Dedifferentiated amniotic fluid mesenchymal stem cell (primary cell): Measurements from ENCODE around the gene WASF2.
A peak's percentile ranks its signal among the peaks of the same experiment; 100 is the strongest.
"Not testable (repeated sequence)": the region's sequence is repeated elsewhere in the genome, so short reads cannot be mapped to it uniquely, and the experiment has no call there.

Source experiments
- DNase-seq: peaks from one replicate; pipeline ENCODE4 v3.0.0-alpha.2; 2016; ENCODE audit errors: extremely low spot score

Gene WASF2

DNA sequence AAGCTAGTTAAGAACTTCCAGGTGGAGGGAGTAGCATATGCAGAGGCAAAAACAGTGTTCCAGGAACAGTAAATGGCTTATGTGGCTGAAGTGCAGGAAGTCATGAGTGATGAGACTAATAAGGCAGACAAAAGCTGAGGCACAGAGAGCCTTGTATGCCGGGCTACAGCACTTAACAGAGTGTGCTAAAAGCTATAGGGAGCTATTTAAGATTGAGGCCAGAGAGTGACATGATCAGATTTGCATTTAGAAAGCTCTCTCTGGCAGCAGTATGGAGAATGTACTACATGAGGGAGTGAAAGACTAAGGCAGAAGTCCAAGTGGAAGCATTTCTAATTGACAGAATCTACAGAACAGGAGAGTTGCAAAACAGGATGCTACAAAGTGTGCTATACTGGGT lies 38.6 kb downstream of the WASF2 start:
- DNase-seq = no peak

GRCh38 chr1:27448982-27449381 lies 41.0 kb downstream of the WASF2 start:
- DNase-seq = no peak

DNA sequence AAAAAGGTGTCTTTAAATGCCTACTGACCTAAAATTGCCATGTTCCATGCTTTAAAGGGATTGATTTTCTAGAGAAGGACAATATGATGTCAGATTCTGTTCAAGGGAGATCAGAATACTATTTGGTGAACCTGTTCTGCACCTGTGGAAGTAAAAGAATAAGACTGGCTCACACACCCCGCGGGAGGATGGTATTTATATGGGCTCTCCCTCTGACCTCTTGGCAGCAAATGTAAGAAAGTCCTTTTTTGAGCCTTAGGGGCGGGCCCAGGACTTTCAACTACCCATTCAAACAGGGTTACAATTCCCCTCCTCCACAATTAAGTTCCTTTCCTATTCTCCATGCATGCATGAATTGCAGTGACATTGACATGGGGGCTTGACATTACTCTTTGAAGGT lies 42.1 kb downstream of the WASF2 start:
- DNase-seq = no peak

DNA sequence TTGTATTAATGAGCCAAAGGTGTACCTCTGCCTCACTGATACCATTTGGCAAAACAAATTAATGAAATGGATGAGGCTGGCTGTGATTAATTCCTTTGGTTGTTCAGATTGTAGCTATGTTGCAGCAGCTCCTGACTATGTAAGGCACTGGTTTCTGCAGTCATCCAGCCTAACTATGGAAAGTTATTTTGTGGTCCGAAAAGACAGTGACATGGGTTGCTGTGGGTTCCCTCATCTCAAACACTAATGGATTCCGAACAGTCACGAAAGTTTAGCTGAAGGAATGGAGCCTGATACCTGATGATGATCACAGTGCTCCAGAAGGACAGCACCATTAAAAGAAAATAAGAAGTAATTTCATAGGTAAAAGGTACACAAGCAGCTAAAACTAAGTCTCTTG lies 42.6 kb downstream of the WASF2 start:
- no peak for DNase-seq

GRCh38 chr1:27446496-27447020 lies 43.4 kb downstream of the WASF2 start:
- no peak for DNase-seq

- no peak for DNase-seq
Measured at GRCh38 chr1:27445177-27445936, 44.6 kb downstream of the WASF2 start.

- DNase-seq = no peak
Measured at GRCh38 chr1:27444632-27445031, 45.3 kb downstream of the WASF2 start.

DNA sequence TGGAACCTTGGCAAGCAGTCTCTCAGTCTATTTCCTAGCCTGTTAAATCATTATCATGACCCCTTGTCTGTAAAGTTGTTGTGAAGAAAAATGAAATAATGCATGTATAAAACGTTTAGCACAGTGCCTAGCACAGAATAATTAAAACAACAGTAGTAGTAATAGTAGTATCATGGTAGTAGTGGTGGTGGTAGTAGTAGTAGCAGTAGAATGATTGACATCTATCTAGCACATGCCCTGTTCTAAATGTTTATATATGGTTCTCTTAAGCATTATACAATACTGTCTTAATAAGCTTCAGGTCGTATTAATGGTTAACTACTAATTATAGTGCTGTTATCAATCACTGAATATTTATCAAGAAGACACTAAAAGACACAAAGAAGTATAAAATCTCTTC lies 50.8 kb downstream of the WASF2 start:
- no peak for DNase-seq

DNA sequence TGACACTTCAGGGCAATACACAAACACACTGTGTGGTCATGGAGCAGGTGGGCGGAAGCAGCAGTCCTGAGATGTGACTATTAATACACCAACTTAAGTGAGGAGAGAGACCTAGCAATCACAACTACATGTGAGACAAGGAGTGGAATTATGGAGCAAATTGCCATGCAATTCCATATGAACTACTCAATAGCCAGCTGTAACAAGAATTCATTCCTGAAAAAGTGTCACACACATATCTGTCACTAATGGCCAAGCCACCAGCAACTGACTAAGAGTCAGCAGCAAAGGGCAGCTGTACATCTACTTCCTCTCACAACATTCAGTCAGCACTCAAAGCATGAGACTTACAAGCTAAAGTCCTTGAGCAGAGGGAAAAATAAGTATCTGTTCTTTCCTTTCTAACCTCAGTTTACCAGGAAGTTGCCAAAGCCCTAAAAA lies 51.3 kb downstream of the WASF2 start:
- DNase-seq = no peak

DNA sequence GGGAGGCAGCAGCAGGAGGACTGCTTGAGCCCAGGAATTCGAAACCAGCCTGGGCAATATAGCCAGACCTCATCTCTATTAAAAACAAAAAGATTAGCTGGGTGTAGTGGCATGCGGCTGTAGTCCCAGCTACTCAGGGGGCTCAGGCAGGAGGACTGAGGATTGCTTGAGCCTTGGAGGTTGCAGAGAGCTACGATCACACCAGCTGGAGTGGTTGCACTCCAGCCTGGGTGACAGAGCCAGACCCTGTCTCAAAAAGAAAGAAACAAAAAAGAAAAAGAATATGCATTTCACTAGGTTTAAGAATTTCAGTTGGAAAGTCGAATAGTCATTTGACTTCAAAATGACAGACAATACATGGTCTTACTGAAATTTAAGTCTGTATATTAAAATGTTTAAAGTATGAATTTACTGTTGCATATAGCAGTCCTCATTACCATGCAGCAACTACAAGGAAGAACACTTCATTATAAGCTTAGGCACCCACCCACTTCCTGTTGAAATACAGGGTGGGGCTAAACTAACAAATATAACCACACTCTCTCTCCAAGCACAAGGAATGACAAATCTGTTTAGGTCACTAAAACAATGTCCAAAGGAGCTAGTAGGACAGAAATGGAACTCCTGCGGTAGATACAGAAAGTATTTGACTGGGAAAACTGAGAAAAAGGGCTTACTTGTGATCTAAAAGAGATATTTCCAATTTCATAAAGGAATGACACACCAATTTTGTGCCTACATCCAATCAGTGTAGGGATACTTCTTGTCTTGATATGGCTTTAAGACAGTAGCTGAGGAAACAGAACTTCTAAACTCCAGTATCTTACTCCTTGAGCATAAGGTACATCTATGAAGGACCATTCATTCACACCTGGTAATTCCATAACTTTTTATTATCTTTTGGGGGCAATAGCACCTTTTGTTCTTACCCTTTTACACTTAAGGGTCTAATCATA lies 53.5 kb downstream of the WASF2 start:
- peak; percentile 44 for DNase-seq

DNA sequence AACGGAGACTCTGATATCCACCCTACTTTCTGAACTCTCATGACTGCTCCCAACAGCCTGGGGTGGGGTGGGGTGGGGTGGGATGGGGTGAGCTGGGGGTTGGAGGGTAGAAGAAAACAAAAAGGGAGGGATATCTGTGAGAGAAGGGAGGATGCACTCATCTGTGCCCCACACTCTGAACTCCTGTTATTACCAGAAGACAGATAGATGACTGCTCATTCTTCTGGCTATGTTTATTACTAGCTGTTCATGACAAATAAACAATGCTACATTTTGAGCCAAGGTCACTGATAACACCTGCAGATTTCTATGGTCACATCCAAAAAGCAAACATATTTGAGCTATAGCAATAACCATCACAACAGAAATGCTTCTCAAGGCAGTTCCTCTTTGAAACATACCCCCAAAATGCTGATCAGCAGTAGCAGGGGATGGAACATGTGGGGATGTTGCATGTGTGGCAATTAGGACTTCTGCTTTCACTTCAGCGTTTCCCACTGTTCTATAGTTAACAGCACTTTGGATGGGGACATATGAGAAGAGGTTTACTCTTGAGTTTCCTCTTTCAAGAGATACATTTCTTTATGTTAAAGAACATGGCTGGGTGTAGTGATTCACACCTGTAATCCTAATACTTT lies 54.3 kb downstream of the WASF2 start:
- DNase-seq = no peak

- DNase-seq = no peak
Measured at GRCh38 chr1:27433706-27434105, 56.3 kb downstream of the WASF2 start.

- not testable (repeated sequence) for DNase-seq
Measured at GRCh38 chr1:27432725-27433124, 57.2 kb downstream of the WASF2 start.

GRCh38 chr1:27431601-27431940 lies 58.4 kb downstream of the WASF2 start:
- DNase-seq = no peak

DNA sequence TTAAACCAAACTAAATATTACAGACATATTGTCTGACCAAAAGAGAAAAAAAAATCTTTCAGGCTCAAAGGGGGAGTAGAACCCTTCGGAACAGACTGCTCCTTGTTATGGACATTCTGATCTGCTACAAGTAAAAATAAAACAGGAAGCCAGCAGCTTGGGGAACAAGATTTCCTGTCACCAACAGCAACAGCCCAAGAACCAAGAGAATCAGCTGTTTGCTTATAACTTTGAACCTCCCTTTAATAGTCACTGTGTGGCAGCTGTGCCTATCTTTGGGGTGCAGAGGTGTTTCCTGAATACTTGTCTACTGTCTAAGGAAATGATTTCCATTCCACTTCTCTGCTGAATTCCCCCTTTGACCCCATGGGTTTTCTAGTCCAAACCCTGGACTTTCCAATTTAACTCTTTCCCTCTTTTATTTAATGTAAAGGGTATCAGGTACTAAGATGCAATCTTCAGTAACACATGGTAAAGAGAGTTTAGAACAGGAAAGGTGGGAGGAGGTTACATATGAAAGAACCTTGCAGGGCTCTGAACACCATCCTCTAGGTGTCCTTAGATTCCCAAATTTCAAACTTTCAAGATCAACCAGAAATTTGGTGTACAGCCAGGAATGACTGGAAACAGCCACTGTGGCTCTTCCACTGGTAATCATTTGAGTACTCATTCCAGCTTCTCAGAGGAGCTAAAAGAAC lies 58.9 kb downstream of the WASF2 start:
- no peak for DNase-seq

DNA sequence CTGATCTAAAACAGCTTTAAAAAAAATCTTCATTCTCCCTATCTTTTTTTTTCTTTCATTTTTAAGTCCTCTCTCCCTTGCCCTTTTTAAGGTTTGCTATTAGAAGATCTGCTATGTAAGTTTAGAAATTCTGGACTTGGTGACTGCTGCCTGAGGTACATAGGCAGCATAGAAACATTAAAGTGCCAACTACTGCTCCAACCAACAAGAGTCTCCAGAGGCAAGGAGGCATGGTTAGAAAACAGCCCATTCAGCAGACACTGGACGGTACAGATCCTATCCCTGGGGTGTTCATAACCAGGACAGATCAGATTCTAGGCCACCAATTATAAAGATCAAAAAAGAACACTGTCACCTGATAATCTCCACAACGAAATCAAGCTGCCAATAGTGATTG lies 60.9 kb downstream of the WASF2 start:
- DNase-seq = no peak

DNA sequence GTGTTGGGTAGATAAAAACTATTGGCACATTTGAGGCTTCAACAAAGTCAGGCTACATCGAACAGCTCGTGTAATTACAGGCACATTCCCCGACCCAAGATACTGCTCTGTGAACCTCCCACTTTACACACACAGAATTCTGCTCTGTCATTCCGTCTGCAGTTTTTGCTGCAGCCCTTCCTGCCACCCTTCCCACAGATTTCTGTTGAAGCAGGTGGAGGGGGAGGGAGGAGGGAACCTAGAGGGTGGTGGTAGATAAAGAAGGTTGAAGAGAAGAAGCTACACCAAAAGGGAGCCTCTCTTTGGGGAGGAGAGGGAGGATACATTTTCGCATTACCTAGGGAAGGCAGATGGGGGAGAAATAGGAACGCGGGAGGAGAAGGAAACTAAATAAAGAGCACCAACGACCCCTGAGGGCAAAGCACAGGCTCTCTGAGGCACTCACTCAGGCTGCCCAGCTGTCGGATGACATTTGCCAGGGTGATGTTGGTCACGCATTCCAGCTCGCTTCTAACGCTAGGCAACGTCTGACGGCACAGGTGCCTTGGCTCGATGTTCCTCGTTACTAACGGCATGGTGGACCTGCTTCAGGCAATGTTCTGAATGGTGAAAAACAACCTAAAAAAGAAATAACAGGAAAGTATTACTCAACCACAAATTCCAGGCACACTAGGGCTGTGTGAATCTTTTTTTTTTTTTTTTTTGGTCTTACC lies 61.5 kb downstream of the WASF2 start:
- DNase-seq = no peak

GRCh38 chr1:27427816-27428315 lies 62.1 kb downstream of the WASF2 start:
- peak; percentile 36 for DNase-seq

DNA sequence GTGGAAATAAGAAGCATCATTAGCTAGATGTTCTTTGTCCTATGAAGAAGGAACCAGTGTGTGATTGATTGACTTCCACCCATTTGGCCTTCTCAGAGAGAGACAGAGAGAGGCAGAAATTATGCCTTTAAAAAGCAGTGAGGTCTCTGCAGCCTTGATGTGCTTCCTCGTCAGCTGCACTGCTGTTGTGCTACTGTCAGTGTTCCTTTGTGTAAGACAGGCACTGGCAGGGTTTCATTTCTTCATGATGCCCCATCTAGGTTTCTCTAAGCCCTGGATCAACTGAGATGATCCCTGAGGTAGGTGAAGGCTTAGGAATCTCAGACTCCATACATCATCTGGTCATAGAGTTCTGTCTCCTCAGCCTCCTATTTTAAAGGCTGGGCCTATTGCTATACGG lies 62.6 kb downstream of the WASF2 start:
- no peak for DNase-seq

DNA sequence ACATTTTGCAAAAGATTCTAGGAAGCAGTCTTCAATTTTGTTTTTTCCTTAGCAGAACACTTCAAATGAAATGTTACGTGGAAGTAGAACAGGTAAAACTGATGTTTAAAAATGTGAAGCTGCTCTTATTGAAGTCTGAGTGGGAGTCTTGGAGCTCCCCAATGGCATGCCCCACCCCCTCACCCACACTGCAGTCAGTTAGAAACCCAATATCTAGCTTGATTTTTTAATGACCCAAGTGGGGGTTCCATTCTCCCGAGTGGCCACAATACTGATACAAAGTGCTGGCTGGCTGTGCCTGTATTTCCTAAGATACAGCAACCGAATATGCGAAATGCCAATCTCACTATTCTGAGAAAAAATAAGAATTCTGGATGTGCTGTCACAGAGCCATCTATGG lies 66.3 kb downstream of the WASF2 start:
- DNase-seq = no peak
